H1 (cell line): ENCODE data around the gene LCN6. TPM values are rescaled to one million over a fixed set of nuclear protein-coding genes. Genes with fewer than 3 reads are reported as not detected.
A peak's percentile ranks its signal among the peaks of the same experiment; 100 is the strongest.

Experiments used
- CTCF ChIA-PET: fragments of 300-600 bp; sonication (Branson Sonifier 250); formaldehyde crosslinking; loops from one replicate; lab custom pipeline; 2021; ENCODE audit not compliant: partially characterized antibody; lab: Charles Lee
- POLR2A ChIA-PET: fragments of 300-600 bp; sonication (Branson Sonifier 250); formaldehyde crosslinking; loops from one replicate; lab custom pipeline; 2021; ENCODE audit warnings: inconsistent platforms; ENCODE audit not compliant: partially characterized antibody; lab: Charles Lee
- DNase-seq, 2 experiments: peaks; one replicate each; pipeline versions ENCODE4 v3.0.0 to v3.0.0-alpha.2; 2010 to 2022; ENCODE audit warnings: low spot score in 2 of 2, low read depth in 1 of 2, mixed read lengths in 1 of 2
- FAIRE-seq: peaks from 2 replicates; lab custom pipeline; 2011; peaks lifted over from hg19 to GRCh38; lab: Jason Lieb, UNC
- H2AFZ ChIP-seq: 2 replicates; pipeline ENCODE4 v1.8.1; 2012; ENCODE audit warnings: low read length, inconsistent platforms
- H2AK5ac ChIP-seq: 2 replicates; pipeline ENCODE4 v1.6.1; 2013; ENCODE audit warnings: low read depth, low read length
- H2BK120ac ChIP-seq: replicated peaks from 2 replicates; pipeline ENCODE3; 2013; ENCODE audit warnings: low read depth, low read length, inconsistent platforms
- H2BK12ac ChIP-seq: 2 replicates; pipeline ENCODE4 v1.6.1; 2013; ENCODE audit warnings: low read depth, low read length
- H2BK15ac ChIP-seq: 2 replicates; pipeline ENCODE4 v1.6.1; 2013; ENCODE audit warnings: low read length
- H2BK20ac ChIP-seq: 2 replicates; pipeline ENCODE4 v1.6.1; 2013; ENCODE audit warnings: low read length
- H2BK5ac ChIP-seq: 2 replicates; pipeline ENCODE4 v1.6.1; 2013; ENCODE audit warnings: low read depth, low read length
- H3K14ac ChIP-seq: 2 replicates; pipeline ENCODE4 v1.6.1; 2013; ENCODE audit warnings: inconsistent platforms; ENCODE audit not compliant: insufficient read length
- H3K18ac ChIP-seq: 2 replicates; pipeline ENCODE4 v1.6.1; 2013; ENCODE audit warnings: low read length; ENCODE audit errors: extremely low read depth
- H3K23ac ChIP-seq: 2 replicates; pipeline ENCODE4 v1.6.1; 2013; ENCODE audit warnings: inconsistent platforms; ENCODE audit not compliant: insufficient read length
- H3K23me2 ChIP-seq: 2 replicates; pipeline ENCODE4 v1.6.1; 2013; ENCODE audit warnings: low read depth, low read length
- H3K27ac ChIP-seq: 2 replicates; pipeline ENCODE4 v1.6.1; 2011; ENCODE audit warnings: low read depth, low read length, inconsistent platforms
- H3K27me3 ChIP-seq, 4 experiments: replicated peaks in 1 of 4; 1 replicate in 1 of 4; 2 replicates in 3 of 4; pipeline versions ENCODE4 v1.6.1 to v1.8.1; 2011 to 2013; ENCODE audit warnings: low read length in 3 of 4, mild to moderate bottlenecking in 3 of 4, inconsistent platforms in 2 of 4, mixed read lengths in 2 of 4, moderate library complexity in 1 of 4; ENCODE audit not compliant: control insufficient read depth in 3 of 4, insufficient read depth in 3 of 4; ENCODE audit errors: extremely low read depth in 1 of 4
- H3K36me3 ChIP-seq, 4 experiments: 2 replicates each; pipeline versions ENCODE4 v1.6.1 to v1.8.1; 2011 to 2013; ENCODE audit warnings: mild to moderate bottlenecking in 4 of 4, low read length in 3 of 4, moderate library complexity in 2 of 4, control low read depth in 1 of 4, inconsistent platforms in 1 of 4; ENCODE audit not compliant: insufficient read depth in 4 of 4, control insufficient read depth in 2 of 4
- H3K4ac ChIP-seq: replicated peaks from 2 replicates; pipeline ENCODE3; 2013; ENCODE audit warnings: low read length, low read depth, mixed read lengths, inconsistent platforms; ENCODE audit not compliant: insufficient read length
- H3K4me1 ChIP-seq, 4 experiments: replicated peaks in 1 of 4; 1 replicate in 1 of 4; 2 replicates in 3 of 4; pipeline versions ENCODE4 v1.6.1 to v1.8.1; 2011 to 2013; ENCODE audit warnings: low read length in 3 of 4, inconsistent platforms in 2 of 4, mixed read lengths in 1 of 4; ENCODE audit not compliant: insufficient read depth in 4 of 4, control insufficient read depth in 3 of 4
- H3K4me2 ChIP-seq, 2 experiments: 2 replicates each; pipeline versions ENCODE4 v1.6.1 to v1.8.1; 2011 to 2013; ENCODE audit warnings: low read depth in 2 of 2, low read length in 2 of 2, control low read depth in 1 of 2, inconsistent platforms in 1 of 2, mild to moderate bottlenecking in 1 of 2; ENCODE audit not compliant: insufficient read depth in 1 of 2
- H3K4me3 ChIP-seq, 4 experiments: fragments of 200-600, 300-600 bp in 1 of 4; sonication (generic), shearing (Covaris generic), sonication (Bioruptor Twin) in 1 of 4; 2 replicates each; pipeline versions ENCODE4 v1.5.1 to v1.8.1; 2011 to 2016; ENCODE audit warnings: low read length in 4 of 4, low read depth in 3 of 4, control low read depth in 2 of 4, inconsistent platforms in 2 of 4, mild to moderate bottlenecking in 2 of 4, mixed read lengths in 1 of 4, moderate library complexity in 1 of 4; ENCODE audit not compliant: insufficient read depth in 2 of 4; ENCODE audit errors: extremely low read depth in 1 of 4
- H3K56ac ChIP-seq: replicated peaks from 2 replicates; pipeline ENCODE3; 2013; ENCODE audit warnings: low read depth, mild to moderate bottlenecking, mixed read lengths, low read length, inconsistent platforms; ENCODE audit not compliant: insufficient read length
- H3K79me1 ChIP-seq: 2 replicates; pipeline ENCODE4 v1.6.1; 2013; ENCODE audit warnings: low read depth, low read length, control low read depth
- H3K79me2 ChIP-seq, 2 experiments: 2 replicates each; pipeline versions ENCODE4 v1.6.1 to v1.8.1; 2012 to 2013; ENCODE audit warnings: low read length in 2 of 2, mild to moderate bottlenecking in 2 of 2, inconsistent platforms in 1 of 2; ENCODE audit not compliant: insufficient read depth in 2 of 2, control insufficient read depth in 1 of 2
- H3K9ac ChIP-seq, 4 experiments: replicated peaks in 1 of 4; 1 replicate in 1 of 4; 2 replicates in 3 of 4; pipeline versions ENCODE4 v1.6.1 to v1.8.1; 2011 to 2013; ENCODE audit warnings: low read depth in 3 of 4, low read length in 3 of 4, control low read depth in 2 of 4, mild to moderate bottlenecking in 2 of 4, moderate library complexity in 2 of 4, inconsistent platforms in 1 of 4; ENCODE audit errors: extremely low read depth in 1 of 4
- H3K9me3 ChIP-seq, 2 experiments: 2 replicates each; pipeline versions ENCODE4 v1.6.1 to v1.8.1; 2012 to 2013; ENCODE audit warnings: mild to moderate bottlenecking in 2 of 2, moderate library complexity in 2 of 2, control low read depth in 1 of 2, inconsistent platforms in 1 of 2, low read depth in 1 of 2, low read length in 1 of 2, mixed read lengths in 1 of 2; ENCODE audit not compliant: insufficient read depth in 2 of 2
- H4K20me1 ChIP-seq, 2 experiments: replicated peaks in 1 of 2; 2 replicates each; pipeline versions ENCODE3 to v1.8.1; 2011 to 2013; ENCODE audit warnings: inconsistent platforms in 2 of 2, low read length in 2 of 2, mild to moderate bottlenecking in 1 of 2; ENCODE audit not compliant: insufficient read depth in 2 of 2, control insufficient read depth in 1 of 2
- H4K5ac ChIP-seq: 2 replicates; pipeline ENCODE4 v1.6.1; 2013; ENCODE audit warnings: low read length, low read depth, mixed read lengths, inconsistent platforms; ENCODE audit not compliant: insufficient read length
- H4K8ac ChIP-seq: 2 replicates; pipeline ENCODE4 v1.8.0; 2013; ENCODE audit warnings: mild to moderate bottlenecking, moderate library complexity, low read length, inconsistent platforms; ENCODE audit not compliant: insufficient read depth; ENCODE audit errors: extremely low read depth
- H4K91ac ChIP-seq: replicated peaks from 2 replicates; pipeline ENCODE3; 2013; ENCODE audit warnings: low read length, mixed read lengths, inconsistent platforms; ENCODE audit not compliant: insufficient read length
- WGBS, 2 experiments: shearing (Covaris generic) in 1 of 2; methylation state at CpG; one replicate each; pipeline versions ENCODE4 v1.1.6 to v1.1.7; 2013 to 2015; ENCODE audit warnings: low lambda C conversion rate in 2 of 2, mixed read lengths in 2 of 2, inconsistent platforms in 1 of 2, low coverage in 1 of 2, missing lambda C conversion rate in 1 of 2; ENCODE audit not compliant: insufficient replicate concordance in 2 of 2, insufficient coverage in 1 of 2, insufficient read length in 1 of 2; ENCODE audit errors: extremely low coverage in 1 of 2, missing lambda C conversion rate in 1 of 2; 5-methylcytosine and 5-hydroxymethylcytosine counted together
- polyA plus RNA-seq, 7 experiments: library from polyadenylated mRNA; depleted of rRNA in 3 of 7; stranded (reverse) in 5 of 7; unstranded in 2 of 7; fragments of >200 nt in 5 of 7; fragments of 200-250 nt in 2 of 7; gene quantifications; 1 replicate in 5 of 7; 2 replicates in 1 of 7; 4 replicates in 1 of 7; pipeline versions ENCODE4 v1.2.1 to v1.2.3, GENCODE V29; 2011 to 2013; ENCODE audit warnings: missing spikeins in 2 of 7, mixed read lengths in 2 of 7
- total RNA-seq: library from RNA; stranded (reverse); fragmentation: NEBNext Ultra II Directional; extraction: Animal tissue kit (Norgen Biotek cat#: 25700); gene quantifications from 2 replicates; pipeline ENCODE4 v1.2.1, GENCODE V29; 2021

LCN6 gene
- total and polyA plus RNA-seq, 2 of the 8 experiments (the other 6 are each of a cell fraction or from before 2014, with no cell fraction given): not detected

GRCh38 chr9:136791516-136792276, 43.4 kb upstream of the LCN6 start:
- CTCF ChIA-PET: interaction anchor here (0.7 to 2.0 kb wide), 13 partner anchors 9 to 243 kb away, joined by 3 to 16 read pairs (median 5); no protein-coding TSS in a partner anchor
- peaks cover 0 to 10% (median 5%) of the 10 kb centered on the region in 4 experiments; a peak in 4 of 7 replicates for H3K4me1 ChIP-seq

More at GRCh38 chr9:136791516-136792276, 43.4 kb upstream of the LCN6 start:
- Histone ChIP-seq H3K23ac (no peak overlapping the region), H3K4me3 (peak overlapping the region; percentile 61 to 84 (median 81)), H3K14ac (no peak overlapping the region), H2AK5ac (no peak overlapping the region), H2BK5ac (peak overlapping the region; percentile 77; the same call in 1 of the 2 replicates), H3K79me1 (no peaks in the 10 kb centered on the region; the same call in 1 of the 2 replicates), H3K79me2 (no peaks in the 10 kb centered on the region), H2BK12ac (no peak overlapping the region; the same call in 1 of the 2 replicates), H2BK15ac (0 out of 2 replicates have a peak overlapping the region, but pooled peaks have one; percentile 25), H4K91ac (peak overlapping the region; percentile 61), H4K8ac (peak overlapping the region; percentile 59; the same call in 1 of the 2 replicates), H3K27ac (peak overlapping the region; percentile 78), H3K9ac (peak overlapping the region in 3 of 4 experiments; percentile 33 to 71 (median 69); a peak in 5 of 7 replicates), H2AFZ (no peak overlapping the region), H3K18ac (no peak overlapping the region; the same call in 1 of the 2 replicates), H3K56ac (no peak overlapping the region), H4K20me1 (peaks cover 0 to 8% of the 10 kb centered on the region in 2 experiments), H3K23me2 (no peaks in the 10 kb centered on the region; the same call in 1 of the 2 replicates), H3K27me3 (no peaks in the 10 kb centered on the region), H2BK20ac (no peak overlapping the region), H3K4me2 (peak overlapping the region; percentile 71 to 94), H3K4ac (peak overlapping the region; percentile 27), H3K36me3 (no peaks in the 10 kb centered on the region), H3K9me3 (no peaks in the 10 kb centered on the region), H4K5ac (peak overlapping the region; percentile 28), H2BK120ac (no peak overlapping the region)
- peak in 1 of 2 experiments; percentile 91 for DNase-seq
- POLR2A ChIA-PET: interaction anchor here (1.5 kb wide), 1 partner anchor 16 kb away, joined by 3 read pairs; the partner anchor contains the start of gene RABL6
- no peak for FAIRE-seq
- WGBS, 2 experiments: 28% methylated on average over 15 of the region's 29 CpGs; no CpG with 5 or more reads in 1 of the 2 experiments
